ENCODE measurements around the gene MEI4. TPM values are rescaled to one million over a fixed set of nuclear protein-coding genes. Genes with fewer than 3 reads are reported as not detected.

MEI4 gene
- total RNA-seq, 2 donors from 2014 or later = 2.1 to 3.3 TPM

DNA sequence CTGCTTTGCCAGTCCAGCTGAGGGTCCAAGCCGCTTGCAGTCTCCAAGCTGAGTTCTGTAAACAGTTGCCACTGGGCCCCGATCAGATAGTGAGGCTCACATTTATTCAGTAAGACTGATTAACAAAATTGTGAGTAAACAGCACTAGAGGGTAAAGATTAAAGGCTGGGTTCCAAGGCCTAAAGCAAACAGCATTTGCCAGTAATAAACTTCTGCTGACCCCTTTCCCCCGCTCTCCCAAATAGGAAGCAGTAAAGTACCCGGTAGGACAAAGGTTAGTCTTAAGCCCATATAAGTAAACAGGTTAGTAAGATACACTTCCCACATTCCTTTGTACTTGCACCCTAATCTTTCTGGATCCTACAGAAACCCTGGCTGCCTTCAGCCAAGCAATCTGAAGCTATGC lies 181.8 kb downstream of the MEI4 start:
- intact Hi-C loops (cut with DNase I) = no loop called here
- no peak overlapping the region for H3K4me3 ChIP-seq
- no peak for ATAC-seq
- no peak for DNase-seq
- no peak for TF ChIP-seq POLR2A (IDR thresholded peaks at IDR 0.05)
- TF ChIP-seq, protein P1, sequence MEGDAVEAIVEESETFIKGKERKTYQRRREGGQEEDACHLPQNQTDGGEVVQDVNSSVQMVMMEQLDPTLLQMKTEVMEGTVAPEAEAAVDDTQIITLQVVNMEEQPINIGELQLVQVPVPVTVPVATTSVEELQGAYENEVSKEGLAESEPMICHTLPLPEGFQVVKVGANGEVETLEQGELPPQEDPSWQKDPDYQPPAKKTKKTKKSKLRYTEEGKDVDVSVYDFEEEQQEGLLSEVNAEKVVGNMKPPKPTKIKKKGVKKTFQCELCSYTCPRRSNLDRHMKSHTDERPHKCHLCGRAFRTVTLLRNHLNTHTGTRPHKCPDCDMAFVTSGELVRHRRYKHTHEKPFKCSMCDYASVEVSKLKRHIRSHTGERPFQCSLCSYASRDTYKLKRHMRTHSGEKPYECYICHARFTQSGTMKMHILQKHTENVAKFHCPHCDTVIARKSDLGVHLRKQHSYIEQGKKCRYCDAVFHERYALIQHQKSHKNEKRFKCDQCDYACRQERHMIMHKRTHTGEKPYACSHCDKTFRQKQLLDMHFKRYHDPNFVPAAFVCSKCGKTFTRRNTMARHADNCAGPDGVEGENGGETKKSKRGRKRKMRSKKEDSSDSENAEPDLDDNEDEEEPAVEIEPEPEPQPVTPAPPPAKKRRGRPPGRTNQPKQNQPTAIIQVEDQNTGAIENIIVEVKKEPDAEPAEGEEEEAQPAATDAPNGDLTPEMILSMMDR (IDR thresholded peaks at IDR 0.05) = no peak
- H3K9me3 ChIP-seq = no peaks in the 10 kb centered on the region
- no peaks in the 10 kb centered on the region for H3K36me3 ChIP-seq (replicated peaks in 1 of 2; ENCODE audit: insufficient read depth in 1 of 2, low read depth in 2 of 2)
- no peaks in the 10 kb centered on the region for H3K27me3 ChIP-seq
- 31 to 33% methylated on average over 4 of the region's 4 CpGs for whole genome bisulfite sequencing, 2 donors
- no peaks in the 10 kb centered on the region for H3K4me1 ChIP-seq
- no peak overlapping the region for H3K27ac ChIP-seq

DNA sequence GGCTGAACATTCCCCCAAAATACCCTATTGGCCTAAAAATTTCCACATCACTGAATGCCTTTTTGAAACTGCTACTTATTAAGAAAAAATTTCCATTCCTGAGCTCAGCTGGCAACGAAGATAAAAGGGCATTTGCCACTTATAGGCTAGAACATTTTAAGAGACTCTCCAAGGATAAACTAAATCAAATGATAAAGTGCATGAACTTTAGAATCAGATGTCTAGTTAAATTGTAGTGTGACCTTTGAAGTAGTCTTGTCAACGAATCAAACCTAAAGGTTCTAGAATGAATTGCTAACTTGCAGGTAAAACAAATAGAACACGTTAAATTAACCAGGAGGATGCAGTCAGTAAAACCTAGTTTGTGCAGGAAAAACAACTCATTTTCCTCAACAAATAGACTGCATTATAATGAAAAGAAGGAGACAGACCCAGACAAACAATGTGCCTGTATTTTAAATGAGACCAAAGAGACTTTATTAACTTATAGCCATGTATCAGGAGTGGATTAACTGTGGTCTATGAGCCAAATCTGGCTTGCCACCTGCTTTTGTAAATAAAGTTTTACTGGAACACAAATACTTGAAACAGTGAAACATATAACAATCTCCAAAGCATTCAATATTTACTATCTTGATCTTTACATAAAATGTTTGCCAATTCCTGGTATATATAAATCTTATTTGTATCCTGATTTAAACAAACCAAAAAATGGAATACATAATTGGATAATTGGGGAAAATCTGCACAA lies 184.4 kb downstream of the MEI4 start:
- Histone ChIP-seq H3K36me3 (replicated peaks in 1 of 2; ENCODE audit: insufficient read depth in 1 of 2, low read depth in 2 of 2) (no peaks in the 10 kb centered on the region), H3K27ac (no peak overlapping the region), H3K9me3 (no peaks in the 10 kb centered on the region), H3K4me1 (no peaks in the 10 kb centered on the region), H3K4me3 (no peak overlapping the region), H3K27me3 (no peaks in the 10 kb centered on the region)
- no peak for DNase-seq
- intact Hi-C loops (cut with DNase I) = no loop called here
- TF ChIP-seq, protein P1 (IDR thresholded peaks at IDR 0.05) = no peak
- no peak for TF ChIP-seq POLR2A (IDR thresholded peaks at IDR 0.05)
- WGBS, 2 donors = 39 to 54% methylated on average over 3 of the region's 3 CpGs
- no peak for ATAC-seq

DNA sequence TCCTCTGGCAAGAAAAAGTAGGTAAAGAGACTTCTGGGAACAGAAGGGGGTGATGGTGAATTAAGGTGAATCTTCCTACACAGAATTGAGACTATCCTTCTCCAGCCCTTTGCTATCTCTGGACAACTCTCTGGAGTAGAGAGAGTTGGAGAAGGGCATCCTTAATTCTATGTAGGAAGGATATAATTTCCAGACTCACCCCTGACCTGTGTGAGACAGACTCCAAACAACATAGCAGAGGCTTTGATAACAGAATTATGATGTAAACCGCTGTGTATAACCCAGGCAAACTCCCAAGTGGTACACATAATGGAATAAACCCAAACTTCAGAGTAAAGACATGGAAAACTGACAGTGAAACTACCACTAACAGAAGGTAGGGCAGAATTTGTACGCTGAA lies 186.5 kb downstream of the MEI4 start:
- Histone ChIP-seq H3K9me3 (no peaks in the 10 kb centered on the region), H3K27me3 (no peaks in the 10 kb centered on the region), H3K36me3 (replicated peaks in 1 of 2; ENCODE audit: insufficient read depth in 1 of 2, low read depth in 2 of 2) (no peaks in the 10 kb centered on the region), H3K4me1 (no peaks in the 10 kb centered on the region), H3K27ac (no peak overlapping the region), H3K4me3 (no peak overlapping the region)
- 92 to 93% methylated on average over 2 of the region's 2 CpGs for WGBS, 2 donors
- intact Hi-C loops (cut with DNase I) = no loop called here
- DNase-seq (no peak), ATAC-seq (no peak)
- TF ChIP-seq, protein P1 (IDR thresholded peaks at IDR 0.05) = no peak
- TF ChIP-seq POLR2A (IDR thresholded peaks at IDR 0.05) = no peak

DNA sequence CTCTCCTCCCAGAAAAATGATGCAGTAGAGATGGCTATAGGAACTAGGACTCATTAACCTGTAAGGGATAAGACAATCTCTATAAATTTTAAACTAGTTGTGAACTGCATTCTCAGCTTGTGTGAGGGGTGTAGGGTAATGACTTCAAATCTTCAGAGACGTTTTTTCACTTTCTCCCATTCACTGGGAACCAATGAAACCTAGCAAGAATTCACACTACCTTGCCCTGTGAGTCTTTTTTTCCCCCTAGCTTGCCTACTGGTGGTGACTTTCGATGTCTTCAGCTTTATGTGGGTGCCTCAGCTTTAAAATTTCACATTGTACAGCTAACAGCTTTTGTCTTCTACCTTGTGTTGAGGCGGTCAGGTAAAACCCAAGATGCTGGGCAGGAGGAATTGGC lies 192.0 kb downstream of the MEI4 start:
- H3K4me3 ChIP-seq = no peak overlapping the region

More for the DNA sequence above, 192.0 kb downstream of the MEI4 start:
- intact Hi-C loops (cut with DNase I) = no loop called here
- no peak for DNase-seq
- TF ChIP-seq, protein P1 (IDR thresholded peaks at IDR 0.05) = no peak
- TF ChIP-seq POLR2A (IDR thresholded peaks at IDR 0.05) = no peak
- no peaks in the 10 kb centered on the region for H3K9me3 ChIP-seq
- no peaks in the 10 kb centered on the region for H3K36me3 ChIP-seq (replicated peaks in 1 of 2; ENCODE audit: insufficient read depth in 1 of 2, low read depth in 2 of 2)
- 69 to 77% methylated on average over 3 of the region's 3 CpGs for WGBS, 2 donors
- no peaks in the 10 kb centered on the region for H3K27me3 ChIP-seq
- ATAC-seq = no peak
- no peak overlapping the region for H3K27ac ChIP-seq
- no peaks in the 10 kb centered on the region for H3K4me1 ChIP-seq
